Mammary epithelial cell (primary cell): Measurements from ENCODE around the gene SEMA5B.

Experiments used
- CTCF ChIP-seq, 2 donors: IDR thresholded peaks in 1 of 2; conservative IDR thresholded peaks in 1 of 2; 2 replicates each; pipeline ENCODE4 v1.5.1; 2011 to 2012; ENCODE audit warnings: inconsistent platforms in 2 of 2, low read length in 2 of 2, mild to moderate bottlenecking in 2 of 2, control low read depth in 1 of 2, low read depth in 1 of 2; ENCODE audit not compliant: insufficient read depth in 1 of 2; ENCODE audit errors: extremely low read depth in 1 of 2
- EZH2 ChIP-seq: IDR thresholded peaks from 2 replicates; pipeline ENCODE4 v1.6.1; 2012; ENCODE audit warnings: low read length, inconsistent platforms, borderline replicate concordance

- TF ChIP-seq CTCF (conservative IDR thresholded peaks at IDR 0.05 in 1 of 2, IDR thresholded peaks at IDR 0.05 in 1 of 2; ENCODE audit: extremely low read depth in 1 of 2, insufficient read depth in 1 of 2, low read depth in 1 of 2, low read length in 2 of 2) (no peak), EZH2 (no peak)
These were observed 34.9 kb downstream of the SEMA5B start for GRCh38 chr3:122992676-122993075.
